GM12878 (cell line): Measurements from ENCODE around the gene GPR141. TPM values are rescaled to one million over a fixed set of nuclear protein-coding genes. Genes with fewer than 3 reads are reported as not detected.

Experiments
- ATAC-seq: fragments of 200-7000 bp; cut with Tn5 transposase; 3 replicates; pipeline ENCODE4 v1.9.1; 2020; ENCODE audit warnings: mild to moderate bottlenecking, moderate library complexity
- BruUV-seq: library from RNA; stranded (reverse); fragments of 400-500 nt; replicated peaks from 2 replicates; lab custom pipeline; 2021; lab: Mats Ljungman, UMichigan
- CTCF ChIA-PET: fragments of 300-600 bp; sonication (Branson Sonifier 250); formaldehyde crosslinking; extraction: SDS; loops from one replicate; lab custom pipeline; 2021; ENCODE audit warnings: inconsistent platforms; lab: Yijun Ruan, JAX
- POLR2A ChIA-PET: fragments of 350-600 bp; formaldehyde crosslinking; extraction: SDS; loops from one replicate; lab custom pipeline; 2021; ENCODE audit warnings: inconsistent platforms; lab: Charles Lee
- RAD21 ChIA-PET: fragments of 300-600 bp; sonication (Branson Sonifier 250); formaldehyde crosslinking; loops from one replicate; lab custom pipeline; 2023; ENCODE audit warnings: antibody characterized with exemption; ENCODE audit not compliant: unreplicated experiment; lab: Charles Lee
- SMC1A ChIA-PET: fragments of 300-600 bp; sonication (Branson Sonifier 250); formaldehyde crosslinking; loops from one replicate; lab custom pipeline; 2023; ENCODE audit not compliant: unreplicated experiment, uncharacterized antibody; lab: Charles Lee
- DNase-seq: peaks from one replicate; pipeline ENCODE4 v3.0.0-alpha.2; 2011; ENCODE audit warnings: low read depth, low spot score
- FAIRE-seq: peaks from 3 replicates; lab custom pipeline; 2011; peaks lifted over from hg19 to GRCh38; lab: Jason Lieb, UNC
- H2AFZ ChIP-seq: 2 replicates; pipeline ENCODE4 v1.6.0; 2011; ENCODE audit warnings: low read depth, low read length, control low read depth; ENCODE audit not compliant: control insufficient read depth
- H3K27ac ChIP-seq: 2 replicates; pipeline ENCODE4 v1.5.1; 2011; ENCODE audit warnings: control low read depth; ENCODE audit not compliant: control insufficient read depth, insufficient read depth
- H3K27me3 ChIP-seq, 2 experiments: replicated peaks in 1 of 2; 2 replicates each; pipeline versions ENCODE4 v1.6.0 to v1.6.1; 2011; ENCODE audit warnings: low read length in 1 of 2; ENCODE audit not compliant: control insufficient read depth in 2 of 2, insufficient read depth in 2 of 2
- H3K36me3 ChIP-seq, 2 experiments: 2 replicates each; pipeline ENCODE4 v1.5.1; 2011; ENCODE audit warnings: low read length in 1 of 2; ENCODE audit not compliant: control insufficient read depth in 2 of 2, insufficient read depth in 2 of 2
- H3K4me1 ChIP-seq: 2 replicates; pipeline ENCODE4 v1.6.1; 2011; ENCODE audit warnings: mild to moderate bottlenecking, low read length, moderate library complexity, mixed read lengths; ENCODE audit not compliant: control insufficient read depth, insufficient read depth
- H3K4me2 ChIP-seq: 2 replicates; pipeline ENCODE4 v1.6.0; 2011; ENCODE audit warnings: control low read depth; ENCODE audit not compliant: control insufficient read depth, insufficient read depth
- H3K4me3 ChIP-seq: fragments of 200-600 bp; sonication (generic); 2 replicates; pipeline ENCODE4 v1.5.1; 2016
- H3K79me2 ChIP-seq: 2 replicates; pipeline ENCODE4 v1.6.0; 2011; ENCODE audit warnings: low read length; ENCODE audit not compliant: control insufficient read depth, insufficient read depth
- H3K9ac ChIP-seq: 2 replicates; pipeline ENCODE4 v1.8.0; 2011; ENCODE audit warnings: low read length, control low read depth, mixed read lengths; ENCODE audit not compliant: control insufficient read depth, insufficient read depth
- H3K9me3 ChIP-seq: replicated peaks from 3 replicates; pipeline ENCODE4 v1.5.1; 2011; ENCODE audit warnings: mild to moderate bottlenecking, low read length; ENCODE audit not compliant: control insufficient read depth, insufficient read depth
- H4K20me1 ChIP-seq: 2 replicates; pipeline ENCODE4 v1.6.0; 2011; ENCODE audit not compliant: control insufficient read depth, insufficient read depth
- ATF7 ChIP-seq: fragments of 450-650 bp; IDR thresholded peaks from 2 replicates; pipeline ENCODE4 v1.6.1; 2016; ENCODE audit warnings: low read depth, mild to moderate bottlenecking
- BHLHE40 ChIP-seq, 2 experiments: fragments of 450-650 bp in 1 of 2; IDR thresholded peaks; 2 replicates each; pipeline ENCODE4 v1.6.1; 2011 to 2017; ENCODE audit warnings: low read depth in 2 of 2, borderline replicate concordance in 1 of 2, improper control_type of control experiment in 1 of 2, low read length in 1 of 2, mild to moderate bottlenecking in 1 of 2
- CEBPB ChIP-seq, 2 experiments: fragments of 150-350 bp in 1 of 2; IDR thresholded peaks; 2 replicates each; pipeline ENCODE4 v1.6.1; 2012 to 2014; ENCODE audit warnings: low read depth in 2 of 2, low read length in 2 of 2, borderline replicate concordance in 1 of 2, inconsistent platforms in 1 of 2
- CREM ChIP-seq: IDR thresholded peaks from 2 replicates; pipeline ENCODE4 v1.6.1; 2014; ENCODE audit warnings: antibody characterized with exemption, low read depth
- EP300 ChIP-seq, 2 experiments: fragments of 150-350 bp in 1 of 2; IDR thresholded peaks; 2 replicates each; pipeline ENCODE4 v1.6.1; 2011 to 2012; ENCODE audit warnings: low read depth in 2 of 2, low read length in 2 of 2, borderline replicate concordance in 1 of 2, improper control_type of control experiment in 1 of 2, inconsistent platforms in 1 of 2; ENCODE audit not compliant: control insufficient read depth in 1 of 2
- NR2C2 ChIP-seq: IDR thresholded peaks from 2 replicates; pipeline ENCODE4 v1.6.1; 2011; ENCODE audit warnings: borderline replicate concordance, low read depth; ENCODE audit not compliant: control insufficient read depth, insufficient read length
- POLR2AphosphoS5 ChIP-seq: IDR thresholded peaks from 2 replicates; pipeline ENCODE4 v1.6.1; 2011; ENCODE audit warnings: mild to moderate bottlenecking, low read length, inconsistent platforms
- RELA ChIP-seq: fragments of 450-650 bp; IDR thresholded peaks from 2 replicates; pipeline ENCODE4 v1.8.0; 2014; ENCODE audit warnings: borderline replicate concordance; ENCODE audit not compliant: partially characterized antibody
- SMC3 ChIP-seq: IDR thresholded peaks from 2 replicates; pipeline ENCODE4 v1.6.1; 2011; ENCODE audit warnings: low read length, improper control_type of control experiment, borderline replicate concordance
- TARDBP ChIP-seq: IDR thresholded peaks from 2 replicates; pipeline ENCODE4 v1.6.1; 2016; ENCODE audit warnings: borderline replicate concordance
- WGBS: methylation state at CpG from one replicate; pipeline ENCODE4 v1.1.6; 2016; ENCODE audit warnings: low lambda C conversion rate; ENCODE audit not compliant: insufficient replicate concordance, insufficient coverage; ENCODE audit errors: missing lambda C conversion rate; 5-methylcytosine and 5-hydroxymethylcytosine counted together
- in situ Hi-C: fragments of 300-500 bp; cut with MboI; formaldehyde crosslinking; loops from 9 replicates; pipeline ENCODE4 v1.14.3; 2018; ENCODE audit warnings: mixed read lengths
- intact Hi-C: fragments of 100-400 bp; cut with micrococcal nuclease; formaldehyde crosslinking; loops from one replicate; pipeline ENCODE4 v1.14.2; 2022; ENCODE audit not compliant: unreplicated experiment
- polyA plus RNA-seq, 11 experiments: library from polyadenylated mRNA; depleted of rRNA in 4 of 11; unstranded in 6 of 11; stranded (reverse) in 5 of 11; fragments of >200 nt; fragmentation: Nextera tagmentation in 4 of 11; fragmentation: Illumina TruSeq in 1 of 11; extraction: Ambion mirVana in 4 of 11; extraction: Trizol in 1 of 11; gene quantifications; 1 replicate in 1 of 11; 2 replicates in 10 of 11; pipeline versions ENCODE4 v1.2.1 to v1.2.3, GENCODE V29; 2011 to 2016; ENCODE audit warnings: inconsistent platforms in 2 of 11, missing spikeins in 2 of 11, low read depth in 1 of 11
- total RNA-seq, 4 experiments: library from RNA; depleted of rRNA in 3 of 4; stranded (reverse); fragments of >200 nt in 3 of 4; fragmentation: Illumina TruSeq in 1 of 4; extraction: Trizol in 1 of 4; gene quantifications; 2 replicates each; pipeline versions ENCODE4 v1.2.1 to v1.2.3, GENCODE V29; 2013 to 2021
- TF ChIP-seq, protein P1 (sequence below): fragments of 450-650 bp; IDR thresholded peaks from 2 replicates; pipeline ENCODE4 v1.6.1; 2017; ENCODE audit warnings: mild to moderate bottlenecking, low read depth, inconsistent platforms; ENCODE audit not compliant: poor library complexity, severe bottlenecking

GPR141 gene
- total and polyA plus RNA-seq, 10 of the 15 experiments (the other 5 are each of a cell fraction or from before 2014, with no cell fraction given) = 0.56 to 3.9 (median 1.2) TPM

GRCh38 chr7:37698782-37699181 is 15.2 kb downstream of the GPR141 start:
- H2AFZ ChIP-seq = no peak overlapping the region
- in situ Hi-C loops = no loop called here
- H3K4me2 ChIP-seq = no peak overlapping the region
- peaks cover 4% of the 10 kb centered on the region; the same call in 2 of the 3 replicates for H3K9me3 ChIP-seq
- 93% methylated on average over 2 of the region's 2 CpGs for WGBS
- DNase-seq (no peak), ATAC-seq (peak; percentile 70), FAIRE-seq (no peak)
- no peak for TF ChIP-seq ATF7
- TF ChIP-seq, protein P1, sequence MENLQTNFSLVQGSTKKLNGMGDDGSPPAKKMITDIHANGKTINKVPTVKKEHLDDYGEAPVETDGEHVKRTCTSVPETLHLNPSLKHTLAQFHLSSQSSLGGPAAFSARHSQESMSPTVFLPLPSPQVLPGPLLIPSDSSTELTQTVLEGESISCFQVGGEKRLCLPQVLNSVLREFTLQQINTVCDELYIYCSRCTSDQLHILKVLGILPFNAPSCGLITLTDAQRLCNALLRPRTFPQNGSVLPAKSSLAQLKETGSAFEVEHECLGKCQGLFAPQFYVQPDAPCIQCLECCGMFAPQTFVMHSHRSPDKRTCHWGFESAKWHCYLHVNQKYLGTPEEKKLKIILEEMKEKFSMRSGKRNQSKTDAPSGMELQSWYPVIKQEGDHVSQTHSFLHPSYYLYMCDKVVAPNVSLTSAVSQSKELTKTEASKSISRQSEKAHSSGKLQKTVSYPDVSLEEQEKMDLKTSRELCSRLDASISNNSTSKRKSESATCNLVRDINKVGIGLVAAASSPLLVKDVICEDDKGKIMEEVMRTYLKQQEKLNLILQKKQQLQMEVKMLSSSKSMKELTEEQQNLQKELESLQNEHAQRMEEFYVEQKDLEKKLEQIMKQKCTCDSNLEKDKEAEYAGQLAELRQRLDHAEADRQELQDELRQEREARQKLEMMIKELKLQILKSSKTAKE = no peak
- no peak for TF ChIP-seq POLR2AphosphoS5
- TF ChIP-seq CREM = no peak
- TF ChIP-seq NR2C2 = no peak
- 0 out of 4 replicates have a peak, but pooled peaks of 1 of the 2 experiments have one; percentile 24 for TF ChIP-seq EP300 (IDR thresholded peaks at IDR 0.05; ENCODE audit: borderline replicate concordance in 1 of 2, control insufficient read depth in 1 of 2, low read depth in 2 of 2, low read length in 2 of 2)
- no peak for TF ChIP-seq SMC3
- no peak for TF ChIP-seq TARDBP
- TF ChIP-seq RELA = no peak
- no peak for TF ChIP-seq CEBPB (IDR thresholded peaks at IDR 0.05; ENCODE audit: borderline replicate concordance in 1 of 2, low read depth in 2 of 2, low read length in 2 of 2)
- 0 out of 4 replicates have a peak, but pooled peaks of 1 of the 2 experiments have one; percentile 12 for TF ChIP-seq BHLHE40 (IDR thresholded peaks at IDR 0.05; ENCODE audit: borderline replicate concordance in 1 of 2, low read depth in 2 of 2, low read length in 1 of 2)
- H3K27ac ChIP-seq = no peak overlapping the region
- peaks cover 7% of the 10 kb centered on the region for H3K4me1 ChIP-seq
- no peaks in the 10 kb centered on the region for H3K27me3 ChIP-seq
- no peaks in the 10 kb centered on the region for H3K79me2 ChIP-seq
- H3K9ac ChIP-seq = no peak overlapping the region
- no TSS peak for BruUV-seq
- H4K20me1 ChIP-seq = no peaks in the 10 kb centered on the region
- SMC1A ChIA-PET = interaction anchor here (0.6 to 2.5 kb wide), 9 partner anchors 10 to 165 kb away, joined by 3 to 27 read pairs (median 3); partner anchors contain the start of gene GPR141
- no peak overlapping the region for H3K4me3 ChIP-seq
- intact Hi-C loops = no loop called here
- RAD21 ChIA-PET = interaction anchor here (0.9 to 1.6 kb wide), 7 partner anchors 9 to 117 kb away, joined by 3 to 6 read pairs (median 4); partner anchors contain the start of gene GPR141
- POLR2A ChIA-PET = interaction anchor here (0.5 to 1.1 kb wide), 6 partner anchors 9 to 31 kb away, joined by 3 to 14 read pairs (median 4); partner anchors contain the start of gene GPR141
- no peaks in the 10 kb centered on the region; a peak in 1 of 4 replicates for H3K36me3 ChIP-seq
- CTCF ChIA-PET = interaction anchor here (0.8 to 2.3 kb wide), 6 partner anchors 9 to 31 kb away, joined by 3 to 7 read pairs (median 4); no protein-coding TSS in a partner anchor
